Measurements from ENCODE around the gene EAF1. TPM values are rescaled to one million over a fixed set of nuclear protein-coding genes. Genes with fewer than 3 reads are reported as not detected.

Gene EAF1
- total RNA-seq, 1 donor from 2014 or later: 23.9 TPM

- TF ChIP-seq, protein P1, sequence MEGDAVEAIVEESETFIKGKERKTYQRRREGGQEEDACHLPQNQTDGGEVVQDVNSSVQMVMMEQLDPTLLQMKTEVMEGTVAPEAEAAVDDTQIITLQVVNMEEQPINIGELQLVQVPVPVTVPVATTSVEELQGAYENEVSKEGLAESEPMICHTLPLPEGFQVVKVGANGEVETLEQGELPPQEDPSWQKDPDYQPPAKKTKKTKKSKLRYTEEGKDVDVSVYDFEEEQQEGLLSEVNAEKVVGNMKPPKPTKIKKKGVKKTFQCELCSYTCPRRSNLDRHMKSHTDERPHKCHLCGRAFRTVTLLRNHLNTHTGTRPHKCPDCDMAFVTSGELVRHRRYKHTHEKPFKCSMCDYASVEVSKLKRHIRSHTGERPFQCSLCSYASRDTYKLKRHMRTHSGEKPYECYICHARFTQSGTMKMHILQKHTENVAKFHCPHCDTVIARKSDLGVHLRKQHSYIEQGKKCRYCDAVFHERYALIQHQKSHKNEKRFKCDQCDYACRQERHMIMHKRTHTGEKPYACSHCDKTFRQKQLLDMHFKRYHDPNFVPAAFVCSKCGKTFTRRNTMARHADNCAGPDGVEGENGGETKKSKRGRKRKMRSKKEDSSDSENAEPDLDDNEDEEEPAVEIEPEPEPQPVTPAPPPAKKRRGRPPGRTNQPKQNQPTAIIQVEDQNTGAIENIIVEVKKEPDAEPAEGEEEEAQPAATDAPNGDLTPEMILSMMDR (IDR thresholded peaks at IDR 0.05; ENCODE audit: unreplicated experiment): no peak
- no peak for DNase-seq (ENCODE audit: low spot score)
- Mint-ChIP-seq H3K4me1 (ENCODE audit: unreplicated experiment) (no peaks in the 10 kb centered on the region), H3K4me3 (ENCODE audit: unreplicated experiment) (no peak overlapping the region), H3K27ac (ENCODE audit: unreplicated experiment) (no peak overlapping the region), H3K27me3 (ENCODE audit: unreplicated experiment) (peaks cover 4% of the 10 kb centered on the region), H3K9me3 (ENCODE audit: unreplicated experiment) (no peaks in the 10 kb centered on the region), H3K36me3 (ENCODE audit: low read depth, unreplicated experiment) (no peaks in the 10 kb centered on the region)
Measured at GRCh38 chr3:15403495-15403894, 23.9 kb upstream of the EAF1 start.

GRCh38 chr3:15403965-15404364, 23.4 kb upstream of the EAF1 start:
- TF ChIP-seq, protein P1 (IDR thresholded peaks at IDR 0.05; ENCODE audit: unreplicated experiment): no peak
- DNase-seq (ENCODE audit: low spot score): no peak
- Mint-ChIP-seq H3K36me3 (ENCODE audit: low read depth, unreplicated experiment) (no peaks in the 10 kb centered on the region), H3K9me3 (ENCODE audit: unreplicated experiment) (no peaks in the 10 kb centered on the region), H3K4me3 (ENCODE audit: unreplicated experiment) (no peak overlapping the region), H3K4me1 (ENCODE audit: unreplicated experiment) (no peaks in the 10 kb centered on the region), H3K27ac (ENCODE audit: unreplicated experiment) (no peak overlapping the region), H3K27me3 (ENCODE audit: unreplicated experiment) (peaks cover 4% of the 10 kb centered on the region)

DNA sequence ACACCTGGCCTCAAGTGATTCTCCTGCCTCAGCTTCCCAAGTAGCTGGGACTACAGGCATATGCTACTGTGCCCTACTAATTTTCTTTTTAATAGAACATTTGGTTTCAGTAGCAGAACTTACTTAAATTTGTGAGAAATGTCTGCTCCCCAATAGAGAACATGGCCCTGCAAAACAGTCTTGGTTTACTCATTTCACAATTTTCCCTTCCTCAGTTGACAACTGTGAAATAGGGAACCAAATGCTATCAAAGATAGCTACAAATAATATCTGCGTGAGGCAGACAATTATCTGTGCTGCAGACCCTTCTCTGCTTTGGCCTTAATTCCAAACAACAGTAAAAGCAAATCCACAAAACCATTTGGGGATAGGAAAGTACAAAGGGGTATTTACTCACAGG, 22.6 kb upstream of the EAF1 start:
- Mint-ChIP-seq H3K9me3 (ENCODE audit: unreplicated experiment) (no peaks in the 10 kb centered on the region), H3K4me1 (ENCODE audit: unreplicated experiment) (no peaks in the 10 kb centered on the region), H3K27me3 (ENCODE audit: unreplicated experiment) (peaks cover 4% of the 10 kb centered on the region), H3K36me3 (ENCODE audit: low read depth, unreplicated experiment) (no peaks in the 10 kb centered on the region), H3K4me3 (ENCODE audit: unreplicated experiment) (no peak overlapping the region), H3K27ac (ENCODE audit: unreplicated experiment) (no peak overlapping the region)
- DNase-seq (ENCODE audit: low spot score): no peak
- TF ChIP-seq, protein P1 (IDR thresholded peaks at IDR 0.05; ENCODE audit: unreplicated experiment): no peak

DNA sequence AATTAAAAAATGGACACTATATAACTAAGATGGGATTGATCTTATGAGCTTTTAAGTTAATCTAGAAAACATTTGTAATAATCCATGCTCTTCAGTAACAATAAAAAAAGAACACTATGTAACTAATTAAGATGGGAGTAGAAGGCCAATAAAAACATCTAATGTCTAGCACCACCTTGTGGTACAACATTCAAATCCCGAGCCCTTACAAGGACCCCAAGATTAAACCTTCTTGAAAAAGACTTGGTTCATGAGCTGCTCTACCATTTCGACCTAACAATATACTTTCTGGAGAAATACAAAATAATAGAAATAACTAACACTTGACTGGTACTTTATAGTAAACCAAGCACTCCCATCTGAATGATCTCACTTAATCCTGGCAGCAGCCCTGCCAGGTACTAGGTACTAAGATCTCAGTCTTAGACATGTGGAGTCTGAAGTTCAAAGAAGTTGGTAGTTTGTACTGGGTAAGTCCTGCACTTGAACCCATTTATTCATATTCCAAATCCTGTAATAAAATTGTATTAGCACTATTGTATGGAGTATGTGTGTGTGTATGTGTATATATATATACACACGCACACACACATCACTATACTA, 21.8 kb upstream of the EAF1 start:
- Mint-ChIP-seq H3K27ac (ENCODE audit: unreplicated experiment) (no peak overlapping the region), H3K36me3 (ENCODE audit: low read depth, unreplicated experiment) (no peaks in the 10 kb centered on the region)
- DNase-seq (ENCODE audit: low spot score): peak; percentile 21

DNA sequence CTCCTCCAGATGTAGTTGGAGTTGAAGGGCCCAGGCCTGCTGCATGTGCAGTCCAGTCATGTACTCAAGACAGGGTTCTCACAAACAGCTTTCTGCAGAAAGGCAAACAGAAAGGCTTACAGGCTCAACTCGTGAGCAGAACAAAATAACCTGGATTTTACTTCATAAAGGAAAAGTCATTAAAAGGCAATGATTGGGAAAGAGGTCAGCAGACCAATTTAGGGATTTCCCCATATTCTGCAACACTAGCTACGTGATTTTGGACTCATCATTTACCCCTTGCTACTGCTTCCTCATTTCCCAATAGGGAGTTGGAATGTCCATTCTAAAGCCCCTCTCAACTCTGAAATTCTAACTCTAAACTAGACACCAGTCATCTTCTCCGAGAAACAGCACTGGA, 18.2 kb upstream of the EAF1 start:
- peaks cover 11% of the 10 kb centered on the region for H3K36me3 Mint-ChIP-seq (ENCODE audit: low read depth, unreplicated experiment)
- no peak overlapping the region for H3K4me3 Mint-ChIP-seq (ENCODE audit: unreplicated experiment)
- DNase-seq (ENCODE audit: low spot score): no peak
- no peaks in the 10 kb centered on the region for H3K9me3 Mint-ChIP-seq (ENCODE audit: unreplicated experiment)
- no peaks in the 10 kb centered on the region for H3K4me1 Mint-ChIP-seq (ENCODE audit: unreplicated experiment)
- TF ChIP-seq, protein P1 (IDR thresholded peaks at IDR 0.05; ENCODE audit: unreplicated experiment): no peak
- H3K27ac Mint-ChIP-seq (ENCODE audit: unreplicated experiment): no peak overlapping the region
- no peaks in the 10 kb centered on the region for H3K27me3 Mint-ChIP-seq (ENCODE audit: unreplicated experiment)

More for the DNA sequence above, 21.8 kb upstream of the EAF1 start:
- Mint-ChIP-seq H3K4me3 (ENCODE audit: unreplicated experiment) (no peak overlapping the region), H3K27me3 (ENCODE audit: unreplicated experiment) (peaks cover 4% of the 10 kb centered on the region), H3K9me3 (ENCODE audit: unreplicated experiment) (no peaks in the 10 kb centered on the region), H3K4me1 (ENCODE audit: unreplicated experiment) (no peaks in the 10 kb centered on the region)
- TF ChIP-seq, protein P1 (IDR thresholded peaks at IDR 0.05; ENCODE audit: unreplicated experiment): peak; percentile 44
